H9 (cell line): ENCODE results near the gene KLHL15. TPM values are rescaled to one million over a fixed set of nuclear protein-coding genes. Genes with fewer than 3 reads are reported as not detected.

Source experiments
- DNase-seq: peaks from one replicate; pipeline ENCODE4 v3.0.0-alpha.2; 2017
- H2AFZ ChIP-seq: one replicate; pipeline ENCODE4 v1.6.1; 2013; ENCODE audit warnings: mild to moderate bottlenecking, low read length, control low read depth, moderate library complexity
- H2AK5ac ChIP-seq: 2 replicates; pipeline ENCODE4 v1.6.1; 2013; ENCODE audit warnings: low read length, control low read depth, mixed read lengths; ENCODE audit not compliant: insufficient read length
- H2BK120ac ChIP-seq: one replicate; pipeline ENCODE4 v1.6.1; 2013; ENCODE audit warnings: low read depth, mild to moderate bottlenecking, low read length, control low read depth, inconsistent platforms; ENCODE audit not compliant: poor library complexity, severe bottlenecking
- H2BK12ac ChIP-seq: 2 replicates; pipeline ENCODE4 v1.6.1; 2013; ENCODE audit warnings: low read length, control low read depth, mixed read lengths, low read depth; ENCODE audit not compliant: insufficient read length
- H2BK15ac ChIP-seq: 2 replicates; pipeline ENCODE4 v1.6.1; 2013; ENCODE audit warnings: low read depth, low read length, control low read depth
- H2BK20ac ChIP-seq: one replicate; pipeline ENCODE4 v1.6.1; 2013; ENCODE audit warnings: low read depth, mild to moderate bottlenecking, low read length, control low read depth, inconsistent platforms; ENCODE audit not compliant: poor library complexity, severe bottlenecking
- H2BK5ac ChIP-seq: 2 replicates; pipeline ENCODE4 v1.6.1; 2013; ENCODE audit warnings: low read length, control low read depth, mixed read lengths; ENCODE audit not compliant: insufficient read length
- H3K14ac ChIP-seq: 2 replicates; pipeline ENCODE4 v1.6.1; 2013; ENCODE audit warnings: low read length, control low read depth; ENCODE audit not compliant: insufficient read depth
- H3K18ac ChIP-seq: 2 replicates; pipeline ENCODE4 v1.6.1; 2013; ENCODE audit warnings: low read depth, mild to moderate bottlenecking, mixed read lengths, low read length, control low read depth; ENCODE audit not compliant: insufficient read length
- H3K23ac ChIP-seq: 2 replicates; pipeline ENCODE4 v1.6.1; 2013; ENCODE audit warnings: low read length, control low read depth, mixed read lengths, low read depth; ENCODE audit not compliant: insufficient read length
- H3K23me2 ChIP-seq: 2 replicates; pipeline ENCODE4 v1.6.1; 2013; ENCODE audit warnings: low read depth, mild to moderate bottlenecking, mixed read lengths, low read length, control low read depth; ENCODE audit not compliant: insufficient read length, poor library complexity, severe bottlenecking
- H3K27ac ChIP-seq: 2 replicates; pipeline ENCODE4 v1.5.1; 2013; ENCODE audit warnings: low read length, control low read depth, mixed read lengths, low read depth; ENCODE audit not compliant: insufficient read length
- H3K27me3 ChIP-seq: 2 replicates; pipeline ENCODE4 v1.6.1; 2013; ENCODE audit warnings: low read length, control low read depth, inconsistent platforms; ENCODE audit not compliant: insufficient read depth
- H3K4ac ChIP-seq: 2 replicates; pipeline ENCODE4 v1.6.1; 2013; ENCODE audit warnings: low read depth, mild to moderate bottlenecking, control low read depth, inconsistent platforms, low read length, moderate library complexity
- H3K4me1 ChIP-seq: 2 replicates; pipeline ENCODE4 v1.6.1; 2013; ENCODE audit warnings: low read length, control low read depth, inconsistent platforms; ENCODE audit not compliant: insufficient read depth
- H3K4me2 ChIP-seq: 2 replicates; pipeline ENCODE4 v1.6.1; 2013; ENCODE audit warnings: low read length, control low read depth, mixed read lengths; ENCODE audit not compliant: insufficient read length, insufficient read depth
- H3K56ac ChIP-seq: 2 replicates; pipeline ENCODE4 v1.6.1; 2013; ENCODE audit warnings: low read depth, mild to moderate bottlenecking, mixed read lengths, low read length, control low read depth; ENCODE audit not compliant: insufficient read length
- H3K79me1 ChIP-seq: 2 replicates; pipeline ENCODE4 v1.6.1; 2013; ENCODE audit warnings: low read depth, mild to moderate bottlenecking, moderate library complexity, low read length, control low read depth, inconsistent platforms; ENCODE audit not compliant: insufficient read depth, poor library complexity, severe bottlenecking
- H3K79me2 ChIP-seq: 2 replicates; pipeline ENCODE4 v1.6.1; 2013; ENCODE audit warnings: low read length, control low read depth, inconsistent platforms; ENCODE audit not compliant: insufficient read depth
- H3K9ac ChIP-seq: 2 replicates; pipeline ENCODE4 v1.6.1; 2013; ENCODE audit warnings: low read length, control low read depth, mixed read lengths; ENCODE audit not compliant: insufficient read length; ENCODE audit errors: extremely low read depth
- H3K9me3 ChIP-seq: one replicate; pipeline ENCODE4 v1.6.1; 2013; ENCODE audit warnings: low read depth, low read length, inconsistent platforms; ENCODE audit not compliant: control insufficient read depth
- H3T11ph ChIP-seq: one replicate; pipeline ENCODE4 v1.6.1; 2013; ENCODE audit warnings: mild to moderate bottlenecking, low read length, control low read depth, inconsistent platforms
- H4K20me1 ChIP-seq: one replicate; pipeline ENCODE4 v1.6.1; 2013; ENCODE audit not compliant: control insufficient read depth, insufficient read length, insufficient read depth
- H4K5ac ChIP-seq: 2 replicates; pipeline ENCODE4 v1.6.1; 2013; ENCODE audit warnings: low read depth, mild to moderate bottlenecking, mixed read lengths, low read length, control low read depth; ENCODE audit not compliant: insufficient read length
- H4K8ac ChIP-seq: replicated peaks from 2 replicates; pipeline ENCODE4 v1.6.1; 2013; ENCODE audit warnings: low read length, control low read depth, mixed read lengths, low read depth; ENCODE audit not compliant: insufficient read length
- H4K91ac ChIP-seq: 2 replicates; pipeline ENCODE4 v1.6.1; 2013; ENCODE audit warnings: low read depth, mild to moderate bottlenecking, moderate library complexity, mixed read lengths, low read length, control low read depth; ENCODE audit not compliant: insufficient read length
- H3K27ac Mint-ChIP-seq, 3 experiments: 2 replicates in 2 of 3; 3 replicates in 1 of 3; pipeline ENCODE4 v1.8.0; 2020 to 2021; ENCODE audit warnings: mixed read lengths in 3 of 3, mild to moderate bottlenecking in 1 of 3, moderate library complexity in 1 of 3
- H3K27me3 Mint-ChIP-seq: 2 replicates; pipeline ENCODE4 v1.8.0; 2021; ENCODE audit warnings: low read depth, mild to moderate bottlenecking, moderate library complexity, mixed read lengths
- H3K36me3 Mint-ChIP-seq, 3 experiments: 2 replicates in 2 of 3; 3 replicates in 1 of 3; pipeline ENCODE4 v1.8.0; 2020 to 2021; ENCODE audit warnings: low read depth in 3 of 3, mixed read lengths in 3 of 3; ENCODE audit not compliant: insufficient read depth in 1 of 3
- H3K4me1 Mint-ChIP-seq, 2 experiments: 2 replicates each; pipeline ENCODE4 v1.8.0; 2020; ENCODE audit warnings: mixed read lengths in 2 of 2
- H3K4me3 Mint-ChIP-seq, 2 experiments: 2 replicates in 1 of 2; 3 replicates in 1 of 2; pipeline ENCODE4 v1.8.0; 2020 to 2021; ENCODE audit warnings: mild to moderate bottlenecking in 2 of 2, mixed read lengths in 2 of 2, moderate library complexity in 1 of 2
- H3K9me3 Mint-ChIP-seq, 2 experiments: 2 replicates in 1 of 2; 3 replicates in 1 of 2; pipeline ENCODE4 v1.8.0; 2020; ENCODE audit warnings: mild to moderate bottlenecking in 2 of 2, mixed read lengths in 2 of 2, moderate library complexity in 1 of 2
- CTCF ChIP-seq: fragments of 200-600 bp; sonication (generic); conservative IDR thresholded peaks from 3 replicates; pipeline ENCODE4 v1.8.0; 2021; ENCODE audit warnings: antibody characterized with exemption, mild to moderate bottlenecking
- WGBS: extraction: QIAGEN DNeasy Blood & Tissue Kit; methylation state at CpG from one replicate; pipeline ENCODE4 v1.1.7; 2013; ENCODE audit warnings: missing lambda C conversion rate, low lambda C conversion rate, mixed read lengths; ENCODE audit not compliant: insufficient read length; ENCODE audit errors: extremely low coverage; 5-methylcytosine and 5-hydroxymethylcytosine counted together
- total RNA-seq: library from RNA; stranded (reverse); gene quantifications from 2 replicates; pipeline ENCODE4 v1.2.1, GENCODE V29; 2021

KLHL15 gene
- total RNA-seq, 1 experiment from 2014 or later, result 19.0 TPM

- peak overlapping the region; percentile 98 for H3K18ac ChIP-seq
- H2BK12ac ChIP-seq, result peak overlapping the region; percentile 28
- no peak overlapping the region for H2AK5ac ChIP-seq
- no peak overlapping the region for H2BK120ac ChIP-seq
- peak overlapping the region; percentile 97 for H3K56ac ChIP-seq
- no peak overlapping the region; the same call in 1 of the 2 replicates for H3K4ac ChIP-seq
- no peak for TF ChIP-seq CTCF
- Mint-ChIP-seq H3K4me3 (no peak overlapping the region), H3K27ac (no peak overlapping the region; a peak in 2 of 7 replicates), H3K4me1 (peaks cover 9 to 12% of the 10 kb centered on the region in 2 experiments), H3K27me3 (no peaks in the 10 kb centered on the region), H3K36me3 (peaks cover 26 to 30% (median 29%) of the 10 kb centered on the region in 3 experiments), H3K9me3 (no peaks in the 10 kb centered on the region; a peak in 1 of 5 replicates)
- peak overlapping the region; percentile 3 for H3K23ac ChIP-seq
- no peak overlapping the region for H3K9ac ChIP-seq
- H3K27me3 ChIP-seq, result no peaks in the 10 kb centered on the region
- H3K79me1 ChIP-seq, result peaks cover 5% of the 10 kb centered on the region
- H4K5ac ChIP-seq, result peak overlapping the region; percentile 97
- H4K91ac ChIP-seq, result peak overlapping the region; percentile 40
- no peak overlapping the region for H2AFZ ChIP-seq
- H2BK5ac ChIP-seq, result peak overlapping the region; percentile 90
- H3K9me3 ChIP-seq, result no peaks in the 10 kb centered on the region
- peak overlapping the region; percentile 87 for H3K27ac ChIP-seq
- H3K79me2 ChIP-seq, result peaks cover 2% of the 10 kb centered on the region; the same call in 1 of the 2 replicates
- H4K8ac ChIP-seq, result peak overlapping the region; percentile 79
- no peak overlapping the region for H3K4me2 ChIP-seq
- H3K14ac ChIP-seq, result peak overlapping the region; percentile 96
- H3T11ph ChIP-seq, result no peak overlapping the region
- no CpG with 5 or more reads among the region's 14 CpGs for WGBS
- no peaks in the 10 kb centered on the region for H3K4me1 ChIP-seq
- peaks cover 2% of the 10 kb centered on the region for H3K23me2 ChIP-seq
- H2BK20ac ChIP-seq, result no peak overlapping the region
- no peak overlapping the region for H2BK15ac ChIP-seq
- no peak for DNase-seq
- no peaks in the 10 kb centered on the region for H4K20me1 ChIP-seq
Measured at GRCh38 chrX:24055043-24055356, 28.0 kb upstream of the KLHL15 start.
